HFFc6 (cell line): ENCODE measurements around the gene MEGF8. TPM values are rescaled to one million over a fixed set of nuclear protein-coding genes. Genes with fewer than 3 reads are reported as not detected.

Source experiments
- DNase-seq: peaks from one replicate; pipeline ENCODE4 v3.0.0-alpha.2; 2018
- H3K27ac Mint-ChIP-seq: 2 replicates; pipeline ENCODE4 v1.8.0; 2020; ENCODE audit warnings: mild to moderate bottlenecking, mixed read lengths
- H3K27me3 Mint-ChIP-seq: 2 replicates; pipeline ENCODE4 v1.8.0; 2021; ENCODE audit warnings: mild to moderate bottlenecking, moderate library complexity, mixed read lengths; ENCODE audit not compliant: insufficient read depth
- H3K36me3 Mint-ChIP-seq: 2 replicates; pipeline ENCODE4 v1.8.0; 2021; ENCODE audit warnings: low read depth, mixed read lengths
- H3K4me1 Mint-ChIP-seq: 2 replicates; pipeline ENCODE4 v1.8.0; 2020; ENCODE audit warnings: low read depth, mixed read lengths
- H3K4me3 Mint-ChIP-seq: 2 replicates; pipeline ENCODE4 v1.8.0; 2020; ENCODE audit warnings: mild to moderate bottlenecking, moderate library complexity, mixed read lengths
- H3K9me3 Mint-ChIP-seq: 2 replicates; pipeline ENCODE4 v1.8.0; 2020; ENCODE audit warnings: mild to moderate bottlenecking, mixed read lengths
- CTCF ChIP-seq: fragments of 200-600 bp; sonication (generic); IDR thresholded peaks from 2 replicates; pipeline ENCODE4 v1.5.0; 2021; ENCODE audit warnings: antibody characterized with exemption, mild to moderate bottlenecking
- total RNA-seq, 6 experiments: library from RNA; stranded (reverse); fragmentation: NEBNext Ultra II Directional; extraction: Animal tissue kit (Norgen Biotek cat#: 25700); gene quantifications; 2 replicates in 1 of 6; 3 replicates in 5 of 6; pipeline ENCODE4 v1.2.3, GENCODE V29; 2021

MEGF8 gene
- total RNA-seq, 6 experiments from 2014 or later: 17.7 to 23.6 (median 18.8) TPM

DNA sequence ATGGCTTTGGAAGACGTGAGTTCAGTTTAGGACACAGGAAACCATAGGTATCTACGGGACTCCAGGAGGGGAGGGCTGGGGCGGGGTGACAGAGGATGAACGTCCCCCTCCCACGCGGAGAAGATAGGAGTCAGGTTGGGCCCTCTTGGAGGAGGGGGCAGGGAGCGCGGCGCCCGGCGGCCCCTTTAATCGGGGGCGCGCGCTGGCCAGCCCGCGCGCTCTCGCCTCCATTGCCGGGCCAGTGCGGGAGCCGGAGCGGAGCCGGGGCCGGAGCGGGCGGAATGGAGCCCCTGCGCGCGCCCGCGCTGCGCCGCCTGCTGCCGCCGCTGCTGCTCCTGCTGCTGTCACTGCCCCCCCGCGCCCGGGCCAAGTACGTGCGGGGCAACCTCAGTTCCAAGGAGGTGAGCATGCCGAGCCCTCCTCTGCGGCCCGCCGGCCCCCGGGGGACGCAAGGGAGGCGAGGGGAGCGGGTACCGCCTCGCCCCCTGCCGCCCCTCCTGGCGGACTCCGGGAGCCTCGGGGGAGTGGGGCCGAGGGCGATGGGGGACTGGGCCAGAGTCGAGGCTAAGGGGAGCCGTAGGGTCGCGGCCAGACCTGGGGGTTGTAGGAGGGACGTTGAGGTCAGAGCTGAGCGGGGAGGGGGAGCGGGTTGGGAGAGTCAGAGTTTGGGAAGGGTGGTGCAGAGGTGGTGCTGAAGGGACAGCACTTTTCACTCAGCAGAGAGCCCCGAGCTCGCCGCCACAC, 12.2 kb upstream of the MEGF8 start, which contains the start of gene TMEM145:
Gene TMEM145, plus strand, starts transcription at position 214 of the 744 bp plus-strand sequence. Its CDS starts 68 bp downstream, at position 282.
- Mint-ChIP-seq H3K4me1 (peaks cover 15% of the 10 kb centered on the region), H3K36me3 (no peaks in the 10 kb centered on the region; the same call in 1 of the 2 replicates), H3K9me3 (no peaks in the 10 kb centered on the region), H3K27me3 (peaks cover 32% of the 10 kb centered on the region), H3K27ac (no peak within 1 kb of the TSS), H3K4me3 (peak within 1 kb of the TSS; percentile 74)
- no peak for DNase-seq
- peak; percentile 42 for TF ChIP-seq CTCF

- H3K4me3 Mint-ChIP-seq: peak overlapping the region; percentile 74
- H3K27ac Mint-ChIP-seq: no peak overlapping the region
- peaks cover 15% of the 10 kb centered on the region for H3K4me1 Mint-ChIP-seq
- TF ChIP-seq CTCF: no peak
- H3K36me3 Mint-ChIP-seq: no peaks in the 10 kb centered on the region
- DNase-seq: no peak
- H3K9me3 Mint-ChIP-seq: no peaks in the 10 kb centered on the region
- peaks cover 32% of the 10 kb centered on the region for H3K27me3 Mint-ChIP-seq
Observed at GRCh38 chr19:42313840-42314755, 11.3 kb upstream of the MEGF8 start.

DNA sequence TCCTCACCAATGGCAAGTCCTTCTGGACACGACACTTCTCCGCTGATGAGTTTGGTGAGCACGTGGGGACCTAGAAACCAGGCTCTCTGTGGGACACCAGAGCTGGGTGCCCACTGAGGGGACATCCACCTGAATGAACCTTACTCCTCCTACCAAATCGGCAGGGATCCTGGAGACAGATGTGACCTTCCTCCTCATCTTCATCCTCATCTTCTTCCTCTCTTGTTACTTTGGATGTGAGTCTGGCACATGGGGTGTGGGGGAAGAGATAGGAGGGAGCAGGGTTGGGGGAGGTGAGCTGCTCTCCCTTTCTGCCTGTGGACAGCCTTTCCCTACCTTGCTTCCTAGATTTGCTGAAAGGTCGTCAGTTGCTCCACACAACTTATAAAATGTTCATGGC, 10.4 kb upstream of the MEGF8 start:
- Mint-ChIP-seq H3K36me3 (no peaks in the 10 kb centered on the region), H3K27ac (no peak overlapping the region), H3K9me3 (no peaks in the 10 kb centered on the region), H3K4me1 (peaks cover 15% of the 10 kb centered on the region), H3K4me3 (no peak overlapping the region), H3K27me3 (peaks cover 32% of the 10 kb centered on the region)
- no peak for DNase-seq
- no peak for TF ChIP-seq CTCF

DNA sequence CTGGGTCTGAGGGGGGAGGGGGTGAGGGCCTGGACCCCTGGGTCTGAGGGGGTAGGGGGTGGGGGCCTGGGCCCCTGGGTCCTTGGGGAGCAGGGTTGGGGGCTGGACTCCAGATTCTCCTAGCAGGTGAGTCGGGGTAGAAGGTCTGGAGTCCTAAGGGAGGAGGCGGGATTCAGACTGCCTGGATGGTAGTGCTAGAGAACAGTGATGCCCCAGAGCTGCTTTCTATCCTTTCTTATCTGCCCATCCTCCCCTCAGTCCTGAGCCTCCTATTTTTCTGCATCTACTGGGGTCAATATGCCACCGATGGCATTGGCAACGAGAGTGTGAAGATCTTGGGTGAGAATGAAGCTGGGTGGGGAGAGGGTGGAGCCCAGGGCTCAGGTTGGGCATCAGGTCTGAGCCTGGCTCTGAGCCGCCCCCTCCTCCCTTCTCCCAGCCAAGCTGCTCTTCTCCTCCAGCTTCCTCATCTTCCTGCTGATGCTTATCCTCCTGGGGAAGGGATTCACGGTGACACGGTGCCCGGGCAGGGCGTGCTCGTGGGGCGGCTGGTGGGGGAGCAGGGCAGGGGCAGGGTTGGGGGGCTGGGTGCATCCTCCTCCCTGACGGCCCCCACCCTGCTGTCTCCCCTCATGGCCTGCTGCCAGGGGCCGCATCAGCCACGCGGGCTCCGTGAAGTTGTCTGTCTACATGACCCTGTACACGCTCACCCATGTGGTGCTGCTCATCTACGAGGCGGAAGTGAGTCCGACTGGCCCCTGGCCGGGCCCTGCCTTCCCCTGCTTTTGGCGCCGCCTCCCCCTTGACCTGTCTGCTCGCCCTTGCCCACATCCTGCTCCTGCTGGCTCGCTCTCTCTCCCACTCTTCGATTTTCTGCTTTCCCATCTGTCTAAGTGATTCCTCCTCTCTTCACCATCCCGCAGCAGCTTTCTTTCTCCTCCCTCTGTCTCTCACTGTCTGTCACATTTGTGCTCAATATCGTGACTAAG, 8.9 kb upstream of the MEGF8 start:
- Mint-ChIP-seq H3K4me3 (peak overlapping the region; percentile 56), H3K9me3 (no peaks in the 10 kb centered on the region), H3K27ac (peak overlapping the region; percentile 53), H3K4me1 (peaks cover 15% of the 10 kb centered on the region), H3K27me3 (peaks cover 35% of the 10 kb centered on the region), H3K36me3 (no peaks in the 10 kb centered on the region)
- no peak for TF ChIP-seq CTCF
- peak; percentile 28 for DNase-seq

DNA sequence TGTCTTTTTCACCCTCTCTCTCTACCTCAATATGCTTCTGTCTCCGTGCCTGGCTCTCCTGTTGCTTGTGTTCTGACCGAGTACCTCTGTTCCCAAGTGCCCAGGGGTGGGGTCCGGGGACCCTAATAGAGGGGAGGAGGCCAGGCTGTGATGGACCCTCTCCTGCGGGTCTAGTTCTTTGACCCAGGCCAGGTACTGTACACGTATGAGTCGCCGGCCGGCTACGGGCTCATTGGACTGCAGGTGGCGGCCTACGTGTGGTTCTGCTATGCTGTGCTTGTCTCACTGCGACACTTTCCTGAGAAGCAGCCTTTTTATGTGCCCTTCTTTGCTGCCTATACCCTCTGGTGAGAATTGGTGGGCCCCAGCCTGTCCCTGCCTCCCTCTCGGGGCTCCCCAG, 7.9 kb upstream of the MEGF8 start:
- H3K9me3 Mint-ChIP-seq: no peaks in the 10 kb centered on the region
- DNase-seq: no peak
- H3K4me3 Mint-ChIP-seq: no peak overlapping the region
- peak overlapping the region; percentile 53 for H3K27ac Mint-ChIP-seq
- TF ChIP-seq CTCF: no peak
- H3K36me3 Mint-ChIP-seq: no peaks in the 10 kb centered on the region
- H3K27me3 Mint-ChIP-seq: peaks cover 34% of the 10 kb centered on the region
- H3K4me1 Mint-ChIP-seq: peaks cover 15% of the 10 kb centered on the region
